Measurements from ENCODE around the gene MOSPD2. TPM values are rescaled to one million over a fixed set of nuclear protein-coding genes. Genes with fewer than 3 reads are reported as not detected.

MOSPD2 gene
- total RNA-seq, 1 experiment from 2014 or later, result 8.7 TPM

DNA sequence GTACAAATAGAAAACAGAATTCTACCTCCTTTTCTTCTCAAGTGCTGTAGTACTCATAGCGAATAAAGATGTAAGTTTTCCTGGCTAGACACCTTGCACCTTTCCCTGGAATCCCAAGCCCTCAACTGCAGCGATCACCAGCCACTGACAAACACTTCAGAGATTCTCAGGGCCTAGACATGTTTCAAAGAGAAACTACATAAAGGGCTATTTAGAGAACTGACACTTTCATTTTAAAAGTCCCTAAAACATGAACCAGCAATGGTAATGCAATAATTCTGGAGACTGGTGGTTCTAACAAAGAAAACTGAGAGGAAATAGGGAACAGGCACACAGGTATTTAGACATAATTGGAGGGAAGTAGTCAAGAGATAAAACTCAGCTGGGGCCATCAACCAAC is 36.1 kb upstream of the MOSPD2 start:
- TF ChIP-seq, protein P1, sequence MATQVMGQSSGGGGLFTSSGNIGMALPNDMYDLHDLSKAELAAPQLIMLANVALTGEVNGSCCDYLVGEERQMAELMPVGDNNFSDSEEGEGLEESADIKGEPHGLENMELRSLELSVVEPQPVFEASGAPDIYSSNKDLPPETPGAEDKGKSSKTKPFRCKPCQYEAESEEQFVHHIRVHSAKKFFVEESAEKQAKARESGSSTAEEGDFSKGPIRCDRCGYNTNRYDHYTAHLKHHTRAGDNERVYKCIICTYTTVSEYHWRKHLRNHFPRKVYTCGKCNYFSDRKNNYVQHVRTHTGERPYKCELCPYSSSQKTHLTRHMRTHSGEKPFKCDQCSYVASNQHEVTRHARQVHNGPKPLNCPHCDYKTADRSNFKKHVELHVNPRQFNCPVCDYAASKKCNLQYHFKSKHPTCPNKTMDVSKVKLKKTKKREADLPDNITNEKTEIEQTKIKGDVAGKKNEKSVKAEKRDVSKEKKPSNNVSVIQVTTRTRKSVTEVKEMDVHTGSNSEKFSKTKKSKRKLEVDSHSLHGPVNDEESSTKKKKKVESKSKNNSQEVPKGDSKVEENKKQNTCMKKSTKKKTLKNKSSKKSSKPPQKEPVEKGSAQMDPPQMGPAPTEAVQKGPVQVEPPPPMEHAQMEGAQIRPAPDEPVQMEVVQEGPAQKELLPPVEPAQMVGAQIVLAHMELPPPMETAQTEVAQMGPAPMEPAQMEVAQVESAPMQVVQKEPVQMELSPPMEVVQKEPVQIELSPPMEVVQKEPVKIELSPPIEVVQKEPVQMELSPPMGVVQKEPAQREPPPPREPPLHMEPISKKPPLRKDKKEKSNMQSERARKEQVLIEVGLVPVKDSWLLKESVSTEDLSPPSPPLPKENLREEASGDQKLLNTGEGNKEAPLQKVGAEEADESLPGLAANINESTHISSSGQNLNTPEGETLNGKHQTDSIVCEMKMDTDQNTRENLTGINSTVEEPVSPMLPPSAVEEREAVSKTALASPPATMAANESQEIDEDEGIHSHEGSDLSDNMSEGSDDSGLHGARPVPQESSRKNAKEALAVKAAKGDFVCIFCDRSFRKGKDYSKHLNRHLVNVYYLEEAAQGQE (IDR thresholded peaks at IDR 0.05; ENCODE audit: insufficient read depth in 1 of 2, low read depth in 2 of 2, low read length in 1 of 2), result no peak
- TF ChIP-seq POLR2AphosphoS5 (IDR thresholded peaks at IDR 0.05; ENCODE audit: low read depth, low read length) (no peak), TCF7L2 (IDR thresholded peaks at IDR 0.05; ENCODE audit: low read depth, low read length) (no peak)

DNA sequence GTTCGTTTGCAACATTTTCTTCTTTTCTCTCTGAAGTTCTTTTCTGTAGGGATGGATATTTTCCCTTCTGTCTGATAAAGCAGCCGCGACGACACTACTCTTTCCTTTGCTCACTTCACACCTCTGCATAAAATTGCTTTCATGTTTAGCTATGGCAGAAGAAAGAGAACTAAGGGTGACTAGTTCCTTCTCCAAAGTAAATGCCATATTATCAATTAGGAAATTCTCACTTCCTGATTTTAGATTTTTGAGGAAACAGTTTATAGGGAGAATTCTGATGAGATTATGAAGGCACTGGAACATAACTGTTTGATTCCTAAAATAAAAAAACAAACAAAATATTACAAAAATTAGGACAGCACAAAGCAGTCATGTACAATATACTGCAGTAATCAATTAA is 29.6 kb upstream of the MOSPD2 start:
- Histone ChIP-seq H3K27ac (ENCODE audit: low read length) (no peak overlapping the region), H3K4me3 (ENCODE audit: low read depth in 2 of 2, low read length in 2 of 2) (no peak overlapping the region), H3K36me3 (ENCODE audit: control insufficient read depth, insufficient read depth, low read length) (no peaks in the 10 kb centered on the region), H3K27me3 (ENCODE audit: control insufficient read depth, insufficient read depth, low read length) (no peaks in the 10 kb centered on the region), H3K4me1 (ENCODE audit: control insufficient read depth, insufficient read depth, low read length) (no peaks in the 10 kb centered on the region), H3K9me3 (ENCODE audit: control insufficient read depth, insufficient read depth, low read depth, low read length) (no peaks in the 10 kb centered on the region)
- intact Hi-C loops (cut with micrococcal nuclease; ENCODE audit: unreplicated experiment) (no loop called here), in situ Hi-C loops (cut with HindIII; ENCODE audit: low pct_unique_long_range_greater_than_20kb, low sequenced_read_pairs) (no loop called here)
- ChIA-PET POLR2A (no interaction called here), CTCF (no interaction called here)
- BruUV-seq (replicated peaks), result no TSS peak
- TF ChIP-seq SIN3A (IDR thresholded peaks at IDR 0.05; ENCODE audit: borderline replicate concordance, insufficient read depth, low read depth, low read length), result no peak
- no peak for TF ChIP-seq TCF7L2 (IDR thresholded peaks at IDR 0.05; ENCODE audit: low read depth, low read length)
- TF ChIP-seq POLR2AphosphoS5 (IDR thresholded peaks at IDR 0.05; ENCODE audit: low read depth, low read length), result no peak
- TF ChIP-seq, protein P2, sequence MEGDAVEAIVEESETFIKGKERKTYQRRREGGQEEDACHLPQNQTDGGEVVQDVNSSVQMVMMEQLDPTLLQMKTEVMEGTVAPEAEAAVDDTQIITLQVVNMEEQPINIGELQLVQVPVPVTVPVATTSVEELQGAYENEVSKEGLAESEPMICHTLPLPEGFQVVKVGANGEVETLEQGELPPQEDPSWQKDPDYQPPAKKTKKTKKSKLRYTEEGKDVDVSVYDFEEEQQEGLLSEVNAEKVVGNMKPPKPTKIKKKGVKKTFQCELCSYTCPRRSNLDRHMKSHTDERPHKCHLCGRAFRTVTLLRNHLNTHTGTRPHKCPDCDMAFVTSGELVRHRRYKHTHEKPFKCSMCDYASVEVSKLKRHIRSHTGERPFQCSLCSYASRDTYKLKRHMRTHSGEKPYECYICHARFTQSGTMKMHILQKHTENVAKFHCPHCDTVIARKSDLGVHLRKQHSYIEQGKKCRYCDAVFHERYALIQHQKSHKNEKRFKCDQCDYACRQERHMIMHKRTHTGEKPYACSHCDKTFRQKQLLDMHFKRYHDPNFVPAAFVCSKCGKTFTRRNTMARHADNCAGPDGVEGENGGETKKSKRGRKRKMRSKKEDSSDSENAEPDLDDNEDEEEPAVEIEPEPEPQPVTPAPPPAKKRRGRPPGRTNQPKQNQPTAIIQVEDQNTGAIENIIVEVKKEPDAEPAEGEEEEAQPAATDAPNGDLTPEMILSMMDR (IDR thresholded peaks at IDR 0.05), result no peak
- TF ChIP-seq, protein P1 (IDR thresholded peaks at IDR 0.05; ENCODE audit: insufficient read depth in 1 of 2, low read depth in 2 of 2, low read length in 1 of 2), result no peak
- DNase-seq (ENCODE audit: low read depth, low spot score) (no peak), ATAC-seq (no peak)

More for the DNA sequence above, 36.1 kb upstream of the MOSPD2 start:
- POLR2A ChIA-PET, result no interaction called here
- ATAC-seq, result no peak
- in situ Hi-C loops (cut with HindIII; ENCODE audit: low pct_unique_long_range_greater_than_20kb, low sequenced_read_pairs), result no loop called here
- no peaks in the 10 kb centered on the region for H3K9me3 ChIP-seq (ENCODE audit: control insufficient read depth, insufficient read depth, low read depth, low read length)
- H3K27me3 ChIP-seq (ENCODE audit: control insufficient read depth, insufficient read depth, low read length), result no peaks in the 10 kb centered on the region
- intact Hi-C loops (cut with micrococcal nuclease; ENCODE audit: unreplicated experiment), result no loop called here
- no peak overlapping the region for H3K27ac ChIP-seq (ENCODE audit: low read length)
- DNase-seq (ENCODE audit: low read depth, low spot score), result no peak
- no peaks in the 10 kb centered on the region for H3K4me1 ChIP-seq (ENCODE audit: control insufficient read depth, insufficient read depth, low read length)
- H3K36me3 ChIP-seq (ENCODE audit: control insufficient read depth, insufficient read depth, low read length), result no peaks in the 10 kb centered on the region
- no peak overlapping the region for H3K4me3 ChIP-seq (ENCODE audit: low read depth in 2 of 2, low read length in 2 of 2)
- no TSS peak for BruUV-seq (replicated peaks)
- CTCF ChIA-PET, result no interaction called here
